Colonic mucosa (tissue), 4 donors: ENCODE measurements around the gene KIT. TPM values are rescaled to one million over a fixed set of nuclear protein-coding genes. Genes with fewer than 3 reads are reported as not detected.

Experiments
- DNase-seq: peaks from one replicate; pipeline ENCODE4 v3.0.0-alpha.2; 2020
- H3K27ac ChIP-seq: fragments of 200-600 bp; one replicate; pipeline ENCODE4 v1.8.0; 2021
- H3K27me3 ChIP-seq: fragments of 200-600 bp; one replicate; pipeline ENCODE4 v1.8.0; 2021
- H3K36me3 ChIP-seq: fragments of 200-600 bp; one replicate; pipeline ENCODE4 v1.8.0; 2021
- H3K4me1 ChIP-seq: fragments of 200-600 bp; one replicate; pipeline ENCODE4 v1.8.0; 2021; ENCODE audit warnings: mild to moderate bottlenecking
- H3K4me3 ChIP-seq: fragments of 200-600 bp; one replicate; pipeline ENCODE4 v1.8.0; 2021
- H3K9ac ChIP-seq, 2 donors: one replicate each; pipeline ENCODE4 v1.7.0; 2013; ENCODE audit warnings: control low read depth in 2 of 2, low read depth in 2 of 2, low read length in 2 of 2
- H3K9me3 ChIP-seq: fragments of 200-600 bp; one replicate; pipeline ENCODE4 v1.8.0; 2021
- intact Hi-C: fragments of 100-400 bp; cut with DNase I; formaldehyde crosslinking; loops from one replicate; pipeline ENCODE4 v1.14.1; 2022
- total RNA-seq, 2 donors: library from RNA; stranded (reverse); fragmentation: NEBNext Ultra II Directional in 1 of 2; extraction: Animal tissue kit (Norgen Biotek cat#: 25700) in 1 of 2; gene quantifications; one replicate each; pipeline ENCODE4 v1.2.1, GENCODE V29; 2021
- TF ChIP-seq, protein P1 (sequence below): fragments of 200-600 bp; IDR thresholded peaks from one replicate; pipeline ENCODE4 v1.8.0; 2022; ENCODE audit warnings: antibody characterized with exemption, mild to moderate bottlenecking
- donor health status: healthy.
- donor health status: DM: no; HTN: no; CAD: no.
- donor health status: DM: no; HTN: no; CAD: no.

Gene KIT
- 1 to 10 TPM; 9.3 to 10.0 TPM for total RNA-seq

DNA sequence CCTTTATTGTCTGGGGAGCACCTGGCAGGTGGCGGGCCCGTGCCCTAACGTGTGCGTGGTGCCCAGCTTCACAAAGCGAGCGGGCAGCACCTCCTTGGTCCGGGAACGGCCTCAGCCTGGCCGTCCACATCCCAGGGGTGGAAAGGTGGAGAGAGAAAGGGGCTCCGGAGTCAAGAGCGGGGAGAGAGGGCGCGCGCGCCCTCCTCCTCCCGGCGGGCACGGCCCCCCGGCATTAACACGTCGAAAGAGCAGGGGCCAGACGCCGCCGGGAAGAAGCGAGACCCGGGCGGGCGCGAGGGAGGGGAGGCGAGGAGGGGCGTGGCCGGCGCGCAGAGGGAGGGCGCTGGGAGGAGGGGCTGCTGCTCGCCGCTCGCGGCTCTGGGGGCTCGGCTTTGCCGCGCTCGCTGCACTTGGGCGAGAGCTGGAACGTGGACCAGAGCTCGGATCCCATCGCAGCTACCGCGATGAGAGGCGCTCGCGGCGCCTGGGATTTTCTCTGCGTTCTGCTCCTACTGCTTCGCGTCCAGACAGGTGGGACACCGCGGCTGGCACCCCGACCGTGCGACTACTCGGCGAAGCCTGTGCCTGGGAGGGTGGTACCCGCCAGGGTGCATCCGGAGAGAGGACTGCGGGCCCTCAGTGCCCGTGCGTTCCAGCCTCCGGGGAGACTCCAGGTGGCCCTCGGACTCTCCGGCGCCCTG, at the start of gene KIT:
KIT (plus strand) TSS at position 407 of the 701 bp plus-strand sequence; CDS start at position 465, 58 bp downstream.
- no peaks in the 10 kb centered on the region for H3K36me3 ChIP-seq
- peaks cover 9% of the 10 kb centered on the region for H3K27me3 ChIP-seq
- H3K4me1 ChIP-seq: no peaks in the 10 kb centered on the region
- intact Hi-C loops: no loop called here
- TF ChIP-seq, protein P1, sequence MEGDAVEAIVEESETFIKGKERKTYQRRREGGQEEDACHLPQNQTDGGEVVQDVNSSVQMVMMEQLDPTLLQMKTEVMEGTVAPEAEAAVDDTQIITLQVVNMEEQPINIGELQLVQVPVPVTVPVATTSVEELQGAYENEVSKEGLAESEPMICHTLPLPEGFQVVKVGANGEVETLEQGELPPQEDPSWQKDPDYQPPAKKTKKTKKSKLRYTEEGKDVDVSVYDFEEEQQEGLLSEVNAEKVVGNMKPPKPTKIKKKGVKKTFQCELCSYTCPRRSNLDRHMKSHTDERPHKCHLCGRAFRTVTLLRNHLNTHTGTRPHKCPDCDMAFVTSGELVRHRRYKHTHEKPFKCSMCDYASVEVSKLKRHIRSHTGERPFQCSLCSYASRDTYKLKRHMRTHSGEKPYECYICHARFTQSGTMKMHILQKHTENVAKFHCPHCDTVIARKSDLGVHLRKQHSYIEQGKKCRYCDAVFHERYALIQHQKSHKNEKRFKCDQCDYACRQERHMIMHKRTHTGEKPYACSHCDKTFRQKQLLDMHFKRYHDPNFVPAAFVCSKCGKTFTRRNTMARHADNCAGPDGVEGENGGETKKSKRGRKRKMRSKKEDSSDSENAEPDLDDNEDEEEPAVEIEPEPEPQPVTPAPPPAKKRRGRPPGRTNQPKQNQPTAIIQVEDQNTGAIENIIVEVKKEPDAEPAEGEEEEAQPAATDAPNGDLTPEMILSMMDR: no peak
- no peak within 1 kb of the TSS for H3K27ac ChIP-seq
- H3K4me3 ChIP-seq: peak within 1 kb of the TSS; percentile 47
- peak within 1 kb of the TSS; percentile 31 to 56 for H3K9ac ChIP-seq
- H3K9me3 ChIP-seq: no peaks in the 10 kb centered on the region
- peak; percentile 64 for DNase-seq

DNA sequence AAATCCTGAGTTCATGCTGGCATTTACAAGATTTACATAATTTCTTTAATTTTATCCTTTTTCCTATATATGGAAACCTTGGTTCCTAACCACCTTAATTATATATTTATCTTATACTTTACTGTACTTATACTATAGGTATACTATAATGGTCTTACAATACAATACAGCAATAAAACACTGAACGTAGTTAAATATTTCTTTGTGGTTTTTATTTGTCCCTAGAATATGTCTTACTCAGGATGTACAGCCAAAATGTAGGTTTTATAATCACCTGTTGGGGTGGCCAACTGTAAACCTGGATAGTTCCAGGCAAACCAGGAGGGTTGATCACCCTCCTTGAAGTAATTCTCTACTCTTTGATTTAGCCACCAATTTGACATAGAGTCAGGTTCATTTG, 48.4 kb upstream of the KIT start:
- no peak overlapping the region for H3K9ac ChIP-seq
- H3K27me3 ChIP-seq: no peaks in the 10 kb centered on the region
- TF ChIP-seq, protein P1: no peak
- no peak for DNase-seq
- no peak overlapping the region for H3K4me3 ChIP-seq
- no peaks in the 10 kb centered on the region for H3K36me3 ChIP-seq
- intact Hi-C loops: no loop called here
- H3K4me1 ChIP-seq: no peaks in the 10 kb centered on the region
- no peaks in the 10 kb centered on the region for H3K9me3 ChIP-seq
- no peak overlapping the region for H3K27ac ChIP-seq

DNA sequence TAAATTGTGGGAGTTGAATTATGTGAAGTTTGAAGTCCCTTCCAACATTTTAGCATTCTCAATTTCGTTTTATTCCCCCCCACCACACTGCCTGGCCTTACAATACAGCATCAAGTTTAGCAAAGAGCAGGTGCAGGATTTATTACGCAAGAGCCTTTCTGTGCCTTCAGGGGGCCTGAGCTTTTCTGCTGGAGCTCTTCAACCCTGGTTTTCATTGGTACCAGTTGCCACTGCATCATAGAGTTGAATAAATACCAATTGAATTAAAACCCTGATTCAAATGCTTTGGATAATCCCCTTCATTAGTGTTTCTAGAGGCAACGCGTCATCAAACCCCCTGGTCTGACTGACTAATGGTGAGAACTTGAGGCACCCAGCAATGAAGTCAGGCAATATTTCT, 43.6 kb upstream of the KIT start:
- Histone ChIP-seq H3K27ac (no peak overlapping the region), H3K36me3 (no peaks in the 10 kb centered on the region), H3K27me3 (no peaks in the 10 kb centered on the region), H3K4me1 (no peaks in the 10 kb centered on the region), H3K9me3 (no peaks in the 10 kb centered on the region), H3K9ac (no peak overlapping the region), H3K4me3 (no peak overlapping the region)
- intact Hi-C loops: no loop called here
- DNase-seq: no peak
- TF ChIP-seq, protein P1: no peak

DNA sequence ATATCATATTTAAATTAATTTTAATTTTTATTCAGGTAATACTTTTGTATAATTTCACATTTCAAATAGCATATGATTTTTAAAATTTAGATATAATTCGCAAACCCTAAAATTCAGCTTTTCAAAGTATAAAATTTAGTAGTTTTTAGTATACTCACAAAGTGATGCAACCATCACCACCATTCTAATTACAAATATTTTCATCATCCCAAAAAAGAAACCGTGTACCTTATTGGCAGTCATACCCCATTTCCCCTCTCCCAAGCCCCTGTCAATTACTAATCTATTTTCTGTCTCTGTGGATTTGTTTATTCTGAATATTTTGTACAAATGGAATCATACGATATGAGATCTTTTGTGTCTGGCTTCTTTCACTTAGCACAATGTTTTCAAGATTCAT, 37.0 kb upstream of the KIT start:
- Histone ChIP-seq H3K36me3 (no peaks in the 10 kb centered on the region), H3K27me3 (no peaks in the 10 kb centered on the region), H3K9ac (no peak overlapping the region), H3K4me1 (no peaks in the 10 kb centered on the region), H3K9me3 (no peaks in the 10 kb centered on the region), H3K27ac (no peak overlapping the region), H3K4me3 (no peak overlapping the region)
- intact Hi-C loops: no loop called here
- TF ChIP-seq, protein P1: no peak
- DNase-seq: no peak

DNA sequence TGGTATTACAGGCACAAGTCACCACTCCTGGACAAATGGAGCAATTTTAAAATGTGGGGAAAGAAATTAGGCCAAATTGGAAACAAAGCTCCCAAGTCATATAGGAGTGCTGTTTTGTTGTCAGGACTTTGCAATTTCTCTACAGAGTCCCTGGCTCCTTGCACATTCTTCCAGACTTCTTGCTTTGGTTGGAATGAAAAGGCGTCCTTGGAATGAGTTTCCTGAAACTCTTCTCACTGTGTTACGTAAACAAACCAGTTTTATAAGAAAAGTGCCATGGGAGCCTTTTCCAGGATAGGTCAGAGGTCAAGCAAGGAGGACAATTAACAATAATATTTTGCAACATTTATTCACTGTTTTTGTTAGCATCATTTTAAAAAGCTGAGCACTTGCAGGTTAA, 32.4 kb upstream of the KIT start:
- Histone ChIP-seq H3K9me3 (no peaks in the 10 kb centered on the region), H3K27ac (no peak overlapping the region), H3K9ac (no peak overlapping the region), H3K4me3 (no peak overlapping the region), H3K4me1 (no peaks in the 10 kb centered on the region), H3K27me3 (no peaks in the 10 kb centered on the region), H3K36me3 (no peaks in the 10 kb centered on the region)
- intact Hi-C loops: no loop called here
- TF ChIP-seq, protein P1: no peak
- no peak for DNase-seq
